Neural cell (in vitro differentiated cells): ENCODE measurements around the gene GABBR2. TPM values are rescaled to one million over a fixed set of nuclear protein-coding genes. Genes with fewer than 3 reads are reported as not detected.

Experiments used
- H2AFZ ChIP-seq: fragments of 200-600, 300-800 bp; sonication (generic), shearing (Covaris generic); 2 replicates; pipeline ENCODE4 v1.6.0; 2014; ENCODE audit warnings: low read depth, mild to moderate bottlenecking, antibody characterized with exemption, low read length, moderate library complexity
- H3F3A ChIP-seq: fragments of 200-600 bp; shearing (Covaris generic); 2 replicates; pipeline ENCODE4 v1.6.1; 2016; ENCODE audit warnings: mild to moderate bottlenecking, moderate library complexity, mixed read lengths, antibody characterized with exemption, low read length; ENCODE audit not compliant: insufficient read depth, poor library complexity, severe bottlenecking
- H3K27ac ChIP-seq: fragments of 200-600, 300-800 bp; sonication (generic), shearing (Covaris generic); 2 replicates; pipeline ENCODE4 v1.5.1; 2014; ENCODE audit warnings: mild to moderate bottlenecking, low read length, moderate library complexity
- H3K27me3 ChIP-seq: fragments of 300-800, 200-600 bp; sonication (generic), shearing (Covaris generic); 2 replicates; pipeline ENCODE4 v1.6.0; 2014; ENCODE audit warnings: mild to moderate bottlenecking, low read depth, low read length, moderate library complexity; ENCODE audit not compliant: insufficient read depth
- H3K36me3 ChIP-seq: fragments of 300-800, 200-600 bp; sonication (generic), shearing (Covaris generic); 2 replicates; pipeline ENCODE4 v1.5.1; 2014; ENCODE audit warnings: mild to moderate bottlenecking, antibody characterized with exemption, low read length, moderate library complexity; ENCODE audit not compliant: insufficient read depth
- H3K4me2 ChIP-seq: fragments of 300-800, 200-600 bp; sonication (generic), shearing (Covaris generic); 2 replicates; pipeline ENCODE4 v1.6.0; 2014; ENCODE audit warnings: mild to moderate bottlenecking, low read length
- H3K4me3 ChIP-seq: fragments of 300-800, 200-600 bp; sonication (generic), shearing (Covaris generic); 2 replicates; pipeline ENCODE4 v1.5.1; 2014; ENCODE audit warnings: mild to moderate bottlenecking, low read length, moderate library complexity
- H3K79me2 ChIP-seq: fragments of 200-600 bp; shearing (Covaris generic); replicated peaks from 2 replicates; pipeline ENCODE4 v1.6.0; 2014; ENCODE audit warnings: mild to moderate bottlenecking, low read length, moderate library complexity; ENCODE audit not compliant: insufficient read depth
- H3K9ac ChIP-seq: fragments of 300-800, 200-600 bp; sonication (generic), shearing (Covaris generic); 2 replicates; pipeline ENCODE4 v1.6.1; 2016; ENCODE audit warnings: mild to moderate bottlenecking, low read length, mixed read lengths
- H3K9me2 ChIP-seq: fragments of 200-600 bp; shearing (Covaris generic); 2 replicates; pipeline ENCODE4 v1.6.1; 2016; ENCODE audit warnings: mild to moderate bottlenecking, low read length, mixed read lengths; ENCODE audit not compliant: insufficient read depth
- H3K9me3 ChIP-seq: fragments of 200-600, 300-800 bp; sonication (generic), shearing (Covaris generic); 2 replicates; pipeline ENCODE4 v1.6.1; 2016; ENCODE audit warnings: mild to moderate bottlenecking, mixed run types, low read length, moderate library complexity, mixed read lengths
- H4K20me1 ChIP-seq: fragments of 200-600 bp; shearing (Covaris generic); 2 replicates; pipeline ENCODE4 v1.6.1; 2016; ENCODE audit warnings: mild to moderate bottlenecking, mixed run types; ENCODE audit not compliant: insufficient read depth
- EP300 ChIP-seq: fragments of 450-650 bp; conservative IDR thresholded peaks from 2 replicates; pipeline ENCODE4 v1.6.1; 2014; ENCODE audit warnings: antibody characterized with exemption, mild to moderate bottlenecking, moderate library complexity; ENCODE audit not compliant: poor library complexity, severe bottlenecking
- EZH2 ChIP-seq: fragments of 200-600, 300-800 bp; shearing (Covaris generic), sonication (generic); IDR thresholded peaks from 2 replicates; pipeline ENCODE4 v1.6.1; 2014; ENCODE audit warnings: antibody characterized with exemption, low read length, borderline replicate concordance, mild to moderate bottlenecking; ENCODE audit not compliant: insufficient read depth, poor library complexity, severe bottlenecking
- MXI1 ChIP-seq: fragments of 450-650 bp; conservative IDR thresholded peaks from 2 replicates; pipeline ENCODE4 v1.6.1; 2014; ENCODE audit warnings: antibody characterized with exemption, mild to moderate bottlenecking; ENCODE audit not compliant: poor library complexity, severe bottlenecking
- POLR2AphosphoS5 ChIP-seq: IDR thresholded peaks from 2 replicates; pipeline ENCODE4 v1.6.1; 2012
- RAD21 ChIP-seq: fragments of 450-650 bp; conservative IDR thresholded peaks from 2 replicates; pipeline ENCODE4 v1.6.1; 2014; ENCODE audit warnings: antibody characterized with exemption, mild to moderate bottlenecking, moderate library complexity
- SMC3 ChIP-seq: fragments of 450-650 bp; conservative IDR thresholded peaks from 2 replicates; pipeline ENCODE4 v1.6.1; 2014; ENCODE audit warnings: antibody characterized with exemption, mild to moderate bottlenecking, moderate library complexity; ENCODE audit not compliant: poor library complexity
- TAF1 ChIP-seq: IDR thresholded peaks from 2 replicates; pipeline ENCODE4 v1.6.1; 2012; ENCODE audit warnings: low read depth
- polyA plus RNA-seq: library from polyadenylated mRNA; depleted of rRNA; stranded (reverse); fragments of >200 nt; gene quantifications from 2 replicates; pipeline ENCODE4 v1.2.3, GENCODE V29; 2014
- TF ChIP-seq, protein P1 (sequence below): fragments of 450-650 bp; IDR thresholded peaks from 2 replicates; pipeline ENCODE4 v1.5.1; 2014; ENCODE audit warnings: antibody characterized with exemption, mild to moderate bottlenecking, moderate library complexity; ENCODE audit not compliant: poor library complexity, severe bottlenecking
- TF ChIP-seq, protein P2 (sequence below): IDR thresholded peaks from 2 replicates; pipeline ENCODE4 v1.6.1; 2012; ENCODE audit warnings: borderline replicate concordance

Gene GABBR2
- polyA plus RNA-seq, 1 donor from 2014 or later: 7.1 TPM

DNA sequence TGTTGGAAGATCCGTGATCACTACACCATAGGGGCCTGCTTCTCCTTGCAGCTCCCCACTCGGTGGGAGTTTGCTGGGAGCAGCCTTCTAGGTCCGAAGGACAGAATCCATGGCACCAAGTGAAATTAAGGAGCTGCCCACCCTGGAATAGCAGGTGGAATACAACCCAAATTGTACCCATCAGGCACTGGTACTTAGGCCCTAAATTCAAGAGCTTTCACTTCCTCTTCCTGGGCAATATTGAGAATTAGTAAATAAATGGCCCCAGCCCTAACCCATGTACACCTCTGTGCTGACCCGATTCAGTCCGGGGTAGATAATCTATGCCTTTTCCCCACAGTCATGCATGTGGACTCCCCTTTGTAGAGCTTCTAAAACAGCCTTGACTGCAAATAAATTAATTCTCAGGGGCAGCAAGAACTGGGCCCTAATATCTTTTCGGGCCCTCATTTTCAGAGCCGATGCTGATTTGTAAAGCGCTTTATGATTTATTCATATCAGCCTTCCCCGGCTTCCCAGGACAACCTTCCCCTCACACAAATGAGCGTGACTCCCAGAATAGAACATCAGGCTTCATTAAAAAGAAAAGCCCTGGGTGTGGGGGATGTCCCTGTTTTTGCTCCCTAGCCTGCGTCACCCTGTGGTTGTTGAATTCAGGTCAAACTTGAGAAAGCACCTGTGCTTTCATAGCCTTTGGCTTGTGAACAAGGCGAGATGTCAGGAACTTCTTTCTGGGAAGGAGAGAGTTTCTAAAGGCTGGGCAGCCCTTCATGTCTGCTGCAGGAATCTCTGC is 327.2 kb downstream of the GABBR2 start:
- Histone ChIP-seq H3K79me2 (no peaks in the 10 kb centered on the region), H3K9ac (no peak overlapping the region), H3K9me2 (no peaks in the 10 kb centered on the region), H2AFZ (no peak overlapping the region), H3K27me3 (no peaks in the 10 kb centered on the region), H3K36me3 (no peaks in the 10 kb centered on the region), H3K4me3 (no peak overlapping the region), H3K4me2 (no peak overlapping the region), H3F3A (no peaks in the 10 kb centered on the region), H3K27ac (no peak overlapping the region), H3K9me3 (no peaks in the 10 kb centered on the region), H4K20me1 (no peaks in the 10 kb centered on the region)
- TF ChIP-seq EZH2: no peak
- TF ChIP-seq, protein P1, sequence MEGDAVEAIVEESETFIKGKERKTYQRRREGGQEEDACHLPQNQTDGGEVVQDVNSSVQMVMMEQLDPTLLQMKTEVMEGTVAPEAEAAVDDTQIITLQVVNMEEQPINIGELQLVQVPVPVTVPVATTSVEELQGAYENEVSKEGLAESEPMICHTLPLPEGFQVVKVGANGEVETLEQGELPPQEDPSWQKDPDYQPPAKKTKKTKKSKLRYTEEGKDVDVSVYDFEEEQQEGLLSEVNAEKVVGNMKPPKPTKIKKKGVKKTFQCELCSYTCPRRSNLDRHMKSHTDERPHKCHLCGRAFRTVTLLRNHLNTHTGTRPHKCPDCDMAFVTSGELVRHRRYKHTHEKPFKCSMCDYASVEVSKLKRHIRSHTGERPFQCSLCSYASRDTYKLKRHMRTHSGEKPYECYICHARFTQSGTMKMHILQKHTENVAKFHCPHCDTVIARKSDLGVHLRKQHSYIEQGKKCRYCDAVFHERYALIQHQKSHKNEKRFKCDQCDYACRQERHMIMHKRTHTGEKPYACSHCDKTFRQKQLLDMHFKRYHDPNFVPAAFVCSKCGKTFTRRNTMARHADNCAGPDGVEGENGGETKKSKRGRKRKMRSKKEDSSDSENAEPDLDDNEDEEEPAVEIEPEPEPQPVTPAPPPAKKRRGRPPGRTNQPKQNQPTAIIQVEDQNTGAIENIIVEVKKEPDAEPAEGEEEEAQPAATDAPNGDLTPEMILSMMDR: no peak
- TF ChIP-seq POLR2AphosphoS5: no peak
- TF ChIP-seq TAF1: no peak
- no peak for TF ChIP-seq MXI1
- no peak for TF ChIP-seq SMC3
- TF ChIP-seq, protein P2, sequence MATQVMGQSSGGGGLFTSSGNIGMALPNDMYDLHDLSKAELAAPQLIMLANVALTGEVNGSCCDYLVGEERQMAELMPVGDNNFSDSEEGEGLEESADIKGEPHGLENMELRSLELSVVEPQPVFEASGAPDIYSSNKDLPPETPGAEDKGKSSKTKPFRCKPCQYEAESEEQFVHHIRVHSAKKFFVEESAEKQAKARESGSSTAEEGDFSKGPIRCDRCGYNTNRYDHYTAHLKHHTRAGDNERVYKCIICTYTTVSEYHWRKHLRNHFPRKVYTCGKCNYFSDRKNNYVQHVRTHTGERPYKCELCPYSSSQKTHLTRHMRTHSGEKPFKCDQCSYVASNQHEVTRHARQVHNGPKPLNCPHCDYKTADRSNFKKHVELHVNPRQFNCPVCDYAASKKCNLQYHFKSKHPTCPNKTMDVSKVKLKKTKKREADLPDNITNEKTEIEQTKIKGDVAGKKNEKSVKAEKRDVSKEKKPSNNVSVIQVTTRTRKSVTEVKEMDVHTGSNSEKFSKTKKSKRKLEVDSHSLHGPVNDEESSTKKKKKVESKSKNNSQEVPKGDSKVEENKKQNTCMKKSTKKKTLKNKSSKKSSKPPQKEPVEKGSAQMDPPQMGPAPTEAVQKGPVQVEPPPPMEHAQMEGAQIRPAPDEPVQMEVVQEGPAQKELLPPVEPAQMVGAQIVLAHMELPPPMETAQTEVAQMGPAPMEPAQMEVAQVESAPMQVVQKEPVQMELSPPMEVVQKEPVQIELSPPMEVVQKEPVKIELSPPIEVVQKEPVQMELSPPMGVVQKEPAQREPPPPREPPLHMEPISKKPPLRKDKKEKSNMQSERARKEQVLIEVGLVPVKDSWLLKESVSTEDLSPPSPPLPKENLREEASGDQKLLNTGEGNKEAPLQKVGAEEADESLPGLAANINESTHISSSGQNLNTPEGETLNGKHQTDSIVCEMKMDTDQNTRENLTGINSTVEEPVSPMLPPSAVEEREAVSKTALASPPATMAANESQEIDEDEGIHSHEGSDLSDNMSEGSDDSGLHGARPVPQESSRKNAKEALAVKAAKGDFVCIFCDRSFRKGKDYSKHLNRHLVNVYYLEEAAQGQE: no peak
- no peak for TF ChIP-seq EP300

DNA sequence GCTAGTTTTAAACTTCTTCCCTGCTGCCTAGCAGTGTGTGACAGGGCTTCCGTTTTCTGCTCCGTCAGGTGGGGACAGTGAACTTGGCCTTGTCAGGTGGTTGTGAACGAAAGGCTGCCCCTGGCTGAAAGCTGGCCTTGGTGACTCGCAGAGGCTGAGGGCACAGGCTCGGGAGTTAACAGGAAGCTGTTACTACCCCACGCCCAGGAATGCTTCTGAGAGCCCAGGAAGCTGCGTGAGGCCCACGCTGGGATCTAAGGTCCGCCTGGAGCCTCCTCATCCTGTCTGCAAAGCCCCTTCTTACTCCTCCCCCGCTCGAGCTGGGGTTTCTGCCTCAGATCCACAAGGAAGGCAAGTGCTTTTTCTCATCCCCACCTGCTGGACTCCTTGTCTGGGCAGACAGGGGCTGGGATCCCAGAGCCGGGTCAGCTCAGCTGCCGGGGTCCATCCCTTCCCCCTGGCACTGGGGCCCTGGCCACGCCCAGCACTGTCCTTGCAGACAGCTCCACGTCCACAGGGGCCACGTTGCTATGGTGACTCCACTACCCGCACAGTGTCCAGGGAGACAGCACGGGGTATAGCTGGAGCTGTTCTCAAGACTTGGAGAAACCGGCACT is 328.6 kb downstream of the GABBR2 start:
- H3K27ac ChIP-seq: no peak overlapping the region
- no peaks in the 10 kb centered on the region for H3K36me3 ChIP-seq
- no peak overlapping the region for H3K4me2 ChIP-seq

More for the DNA sequence above, 328.6 kb downstream of the GABBR2 start:
- no peak overlapping the region for H3K4me3 ChIP-seq
- no peak overlapping the region for H3K9ac ChIP-seq
- H3K9me3 ChIP-seq: no peaks in the 10 kb centered on the region
- H3F3A ChIP-seq: no peaks in the 10 kb centered on the region
- no peaks in the 10 kb centered on the region for H3K9me2 ChIP-seq
- no peaks in the 10 kb centered on the region for H4K20me1 ChIP-seq
- no peaks in the 10 kb centered on the region for H3K79me2 ChIP-seq
- no peaks in the 10 kb centered on the region for H3K27me3 ChIP-seq
- TF ChIP-seq MXI1 (no peak), RAD21 (no peak), TAF1 (no peak), POLR2AphosphoS5 (no peak), SMC3 (no peak), EZH2 (no peak), EP300 (no peak)
- TF ChIP-seq, protein P2: no peak
- TF ChIP-seq, protein P1: no peak
- no peak overlapping the region for H2AFZ ChIP-seq
